ENCODE data around the gene IQCK. TPM values are rescaled to one million over a fixed set of nuclear protein-coding genes. Genes with fewer than 3 reads are reported as not detected.

IQCK gene
- total RNA-seq, 1 donor from 2014 or later: 18.6 TPM

GRCh38 chr16:19859603-19860002, 141.5 kb downstream of the IQCK start:
- Mint-ChIP-seq H3K4me1 (ENCODE audit: unreplicated experiment) (peaks cover 28% of the 10 kb centered on the region), H3K36me3 (ENCODE audit: low read depth, unreplicated experiment) (peaks cover 42% of the 10 kb centered on the region), H3K27ac (ENCODE audit: unreplicated experiment) (no peak overlapping the region), H3K9me3 (ENCODE audit: unreplicated experiment) (no peaks in the 10 kb centered on the region), H3K4me3 (ENCODE audit: unreplicated experiment) (no peak overlapping the region), H3K27me3 (ENCODE audit: unreplicated experiment) (no peaks in the 10 kb centered on the region)
- TF ChIP-seq, protein P1, sequence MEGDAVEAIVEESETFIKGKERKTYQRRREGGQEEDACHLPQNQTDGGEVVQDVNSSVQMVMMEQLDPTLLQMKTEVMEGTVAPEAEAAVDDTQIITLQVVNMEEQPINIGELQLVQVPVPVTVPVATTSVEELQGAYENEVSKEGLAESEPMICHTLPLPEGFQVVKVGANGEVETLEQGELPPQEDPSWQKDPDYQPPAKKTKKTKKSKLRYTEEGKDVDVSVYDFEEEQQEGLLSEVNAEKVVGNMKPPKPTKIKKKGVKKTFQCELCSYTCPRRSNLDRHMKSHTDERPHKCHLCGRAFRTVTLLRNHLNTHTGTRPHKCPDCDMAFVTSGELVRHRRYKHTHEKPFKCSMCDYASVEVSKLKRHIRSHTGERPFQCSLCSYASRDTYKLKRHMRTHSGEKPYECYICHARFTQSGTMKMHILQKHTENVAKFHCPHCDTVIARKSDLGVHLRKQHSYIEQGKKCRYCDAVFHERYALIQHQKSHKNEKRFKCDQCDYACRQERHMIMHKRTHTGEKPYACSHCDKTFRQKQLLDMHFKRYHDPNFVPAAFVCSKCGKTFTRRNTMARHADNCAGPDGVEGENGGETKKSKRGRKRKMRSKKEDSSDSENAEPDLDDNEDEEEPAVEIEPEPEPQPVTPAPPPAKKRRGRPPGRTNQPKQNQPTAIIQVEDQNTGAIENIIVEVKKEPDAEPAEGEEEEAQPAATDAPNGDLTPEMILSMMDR (IDR thresholded peaks at IDR 0.05; ENCODE audit: unreplicated experiment): no peak
- DNase-seq (ENCODE audit: low spot score): no peak

- DNase-seq (ENCODE audit: low spot score): no peak
- Mint-ChIP-seq H3K27ac (ENCODE audit: unreplicated experiment) (peak overlapping the region; percentile 18), H3K4me3 (ENCODE audit: unreplicated experiment) (no peak overlapping the region)
Measured at GRCh38 chr16:19860166-19861041, 142.3 kb downstream of the IQCK start.

GRCh38 chr16:19861133-19861532, 143.1 kb downstream of the IQCK start:
- peaks cover 50% of the 10 kb centered on the region for H3K36me3 Mint-ChIP-seq (ENCODE audit: low read depth, unreplicated experiment)
- peak overlapping the region; percentile 39 for H3K4me3 Mint-ChIP-seq (ENCODE audit: unreplicated experiment)
- H3K27ac Mint-ChIP-seq (ENCODE audit: unreplicated experiment): peak overlapping the region; percentile 66
- DNase-seq (ENCODE audit: low spot score): no peak
- TF ChIP-seq, protein P1 (IDR thresholded peaks at IDR 0.05; ENCODE audit: unreplicated experiment): no peak
- peaks cover 21% of the 10 kb centered on the region for H3K4me1 Mint-ChIP-seq (ENCODE audit: unreplicated experiment)
- H3K27me3 Mint-ChIP-seq (ENCODE audit: unreplicated experiment): no peaks in the 10 kb centered on the region
- no peaks in the 10 kb centered on the region for H3K9me3 Mint-ChIP-seq (ENCODE audit: unreplicated experiment)

More at GRCh38 chr16:19860166-19861041, 142.3 kb downstream of the IQCK start:
- H3K36me3 Mint-ChIP-seq (ENCODE audit: low read depth, unreplicated experiment): peaks cover 50% of the 10 kb centered on the region
- H3K4me1 Mint-ChIP-seq (ENCODE audit: unreplicated experiment): peaks cover 28% of the 10 kb centered on the region
- H3K9me3 Mint-ChIP-seq (ENCODE audit: unreplicated experiment): no peaks in the 10 kb centered on the region
- no peaks in the 10 kb centered on the region for H3K27me3 Mint-ChIP-seq (ENCODE audit: unreplicated experiment)
- TF ChIP-seq, protein P1 (IDR thresholded peaks at IDR 0.05; ENCODE audit: unreplicated experiment): no peak

DNA sequence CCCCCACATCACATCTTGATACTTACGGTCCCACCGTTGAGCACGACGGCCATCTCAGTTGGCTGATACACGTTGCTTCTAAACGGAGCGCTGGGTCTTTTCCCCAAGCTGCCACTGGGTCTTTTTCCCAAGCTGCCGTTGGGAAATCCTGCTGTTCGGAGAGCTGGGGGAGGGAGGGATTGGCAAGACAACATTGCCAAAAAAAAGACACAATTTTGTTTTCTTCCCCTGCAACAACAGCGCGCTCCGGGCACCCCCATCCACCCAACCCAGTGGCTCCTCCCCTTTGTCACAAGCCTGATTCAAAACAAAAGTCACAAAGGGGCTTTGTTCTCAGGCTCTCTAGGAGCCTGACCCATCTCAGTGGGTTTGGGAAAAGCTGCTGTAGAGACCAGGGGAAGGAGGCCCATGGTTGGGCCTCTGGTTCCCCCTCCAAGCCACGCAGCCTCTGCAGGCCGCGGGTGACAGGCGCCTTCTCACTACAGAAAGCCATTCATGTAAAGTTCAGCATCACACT, 143.8 kb downstream of the IQCK start:
- peaks cover 21% of the 10 kb centered on the region for H3K4me1 Mint-ChIP-seq (ENCODE audit: unreplicated experiment)
- DNase-seq (ENCODE audit: low spot score): no peak
- H3K36me3 Mint-ChIP-seq (ENCODE audit: low read depth, unreplicated experiment): peaks cover 50% of the 10 kb centered on the region
- TF ChIP-seq, protein P1 (IDR thresholded peaks at IDR 0.05; ENCODE audit: unreplicated experiment): no peak
- H3K4me3 Mint-ChIP-seq (ENCODE audit: unreplicated experiment): peak overlapping the region; percentile 62
- H3K27me3 Mint-ChIP-seq (ENCODE audit: unreplicated experiment): no peaks in the 10 kb centered on the region
- no peaks in the 10 kb centered on the region for H3K9me3 Mint-ChIP-seq (ENCODE audit: unreplicated experiment)
- H3K27ac Mint-ChIP-seq (ENCODE audit: unreplicated experiment): peak overlapping the region; percentile 57

DNA sequence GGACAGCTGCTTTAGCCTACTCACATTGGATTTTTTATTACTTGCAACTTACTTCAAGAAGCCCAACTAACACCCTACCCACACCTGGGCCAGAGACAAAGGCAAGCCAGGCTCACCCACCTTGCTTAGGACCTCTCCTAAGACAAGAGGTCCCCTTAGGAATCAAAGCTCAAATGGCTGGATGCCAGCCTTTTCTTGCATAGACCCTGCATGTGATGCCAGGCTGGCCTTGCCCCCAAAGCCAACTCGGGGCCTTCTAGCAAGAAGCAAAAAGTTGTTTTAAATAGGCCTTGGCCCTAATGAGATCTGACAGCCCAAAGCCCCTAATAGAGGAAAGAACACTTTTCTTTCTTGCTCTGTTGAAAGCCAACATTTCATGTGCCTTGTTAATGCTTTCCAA, 145.9 kb downstream of the IQCK start:
- peaks cover 51% of the 10 kb centered on the region for H3K36me3 Mint-ChIP-seq (ENCODE audit: low read depth, unreplicated experiment)
- no peak overlapping the region for H3K27ac Mint-ChIP-seq (ENCODE audit: unreplicated experiment)
- H3K4me1 Mint-ChIP-seq (ENCODE audit: unreplicated experiment): peaks cover 25% of the 10 kb centered on the region
- no peaks in the 10 kb centered on the region for H3K27me3 Mint-ChIP-seq (ENCODE audit: unreplicated experiment)
- no peak for DNase-seq (ENCODE audit: low spot score)
- H3K9me3 Mint-ChIP-seq (ENCODE audit: unreplicated experiment): no peaks in the 10 kb centered on the region
- TF ChIP-seq, protein P1 (IDR thresholded peaks at IDR 0.05; ENCODE audit: unreplicated experiment): no peak
- no peak overlapping the region for H3K4me3 Mint-ChIP-seq (ENCODE audit: unreplicated experiment)
